Pancreas (tissue), 10 donors: ENCODE data around the gene NCDN. TPM values are rescaled to one million over a fixed set of nuclear protein-coding genes. Genes with fewer than 3 reads are reported as not detected.
"Not testable (repeated sequence)": the region's sequence is repeated elsewhere in the genome, so short reads cannot be mapped to it uniquely, and the experiment has no call there.

Experiments used
- ATAC-seq, 4 donors: fragments of 200-7000 bp; cut with Tn5 transposase; one replicate each; pipeline versions ENCODE4 v1.8.0 to v1.9.1; 2020; ENCODE audit warnings: mild to moderate bottlenecking in 4 of 4, moderate library complexity in 4 of 4
- DNase-seq, 6 donors: peaks; one replicate each; pipeline ENCODE4 v3.0.0-alpha.2; 2020
- FAIRE-seq: peaks from 2 replicates; lab custom pipeline; 2012; peaks lifted over from hg19 to GRCh38; lab: Jason Lieb, UNC
- H3K27ac ChIP-seq, 4 donors: fragments of 200-600 bp; sonication (generic); 1 replicate in 3 of 4; 2 replicates in 1 of 4; pipeline versions ENCODE4 v1.5.0 to v1.8.0; 2020
- H3K27me3 ChIP-seq, 4 donors: fragments of 200-600 bp; one replicate each; pipeline ENCODE4 v1.8.0; 2021
- H3K36me3 ChIP-seq, 3 donors: fragments of 200-600 bp; sonication (generic) in 1 of 3; one replicate each; pipeline versions ENCODE4 v1.5.0 to v1.8.0; 2020 to 2021
- H3K4me1 ChIP-seq, 3 donors: fragments of 200-600 bp; one replicate each; pipeline ENCODE4 v1.8.0; 2021
- H3K4me3 ChIP-seq, 4 donors: fragments of 200-600 bp; sonication (generic) in 2 of 4; one replicate each; pipeline versions ENCODE4 v1.5.0 to v1.8.0; 2020 to 2021
- H3K9me3 ChIP-seq, 4 donors: fragments of 200-600 bp; one replicate each; pipeline ENCODE4 v1.8.0; 2021
- CTCF ChIP-seq, 4 donors: fragments of 200-600 bp; sonication (generic) in 3 of 4; IDR thresholded peaks; one replicate each; pipeline versions ENCODE4 v1.5.0 to v1.8.0; 2021; ENCODE audit warnings: antibody characterized with exemption in 4 of 4
- WGBS, 2 donors: extraction: QIAGEN DNeasy Blood & Tissue Kit; methylation state at CpG; one replicate each; pipeline ENCODE4 v1.1.7; 2013; 5-methylcytosine and 5-hydroxymethylcytosine counted together
- intact Hi-C, 3 donors: fragments of 100-400 bp; cut with DNase I; formaldehyde crosslinking; loops; one replicate each; pipeline versions ENCODE4 v1.11.1 to v1.14.2; 2022
- polyA plus RNA-seq, 2 donors: library from polyadenylated mRNA; stranded (reverse); fragments of 200-250 nt; gene quantifications; one replicate each; pipeline ENCODE4 v1.2.3, GENCODE V29; 2013
- total RNA-seq, 6 donors: library from RNA; stranded (reverse); fragmentation: NEBNext Ultra II Directional in 4 of 6; extraction: Animal tissue kit (Norgen Biotek cat#: 25700) in 4 of 6; gene quantifications; one replicate each; pipeline versions ENCODE4 v1.2.1 to v1.2.4, GENCODE V29; 2021 to 2023
- donor health status: healthy with polysubstance abuse.
- donor health status: DM: no; HTN: no; CAD: no; lungs with moderate emphysema.
- donor health status: DM: no; HTN: no; CAD: no.
- donor health status: control.
- donor health status: control.
- donor health status: Bipolar disorder and iron deficiency.
- donor health status: DM: yes; HTN: yes; CAD: no.
- donor health status: DM: no; HTN: no; CAD: no.
- donor health status: DM: no; HTN: no; CAD: no.
- donor health status: DM: yes; HTN: yes; CAD: no.

The NCDN gene
- total and polyA plus RNA-seq, 8 donors = 4.4 to 12.8 (median 7.2) TPM

- no peak for ATAC-seq
- Histone ChIP-seq H3K36me3 (no peaks in the 10 kb centered on the region), H3K4me1 (no peaks in the 10 kb centered on the region), H3K4me3 (no peak overlapping the region), H3K27me3 (no peaks in the 10 kb centered on the region), H3K27ac (no peak overlapping the region), H3K9me3 (no peaks in the 10 kb centered on the region)
- FAIRE-seq = no peak
- no peak for TF ChIP-seq CTCF (IDR thresholded peaks at IDR 0.05)
- intact Hi-C loops = loop anchor here in 1 of 3 donors (10.0 kb wide), 1 partner anchor 149 kb away; no protein-coding TSS in a partner anchor
- WGBS, 2 donors = 79 to 82% methylated on average over 10 of the region's 10 CpGs
- no peak for DNase-seq
Observed at GRCh38 chr1:35576061-35576765, 18.6 kb downstream of the NCDN start.

GRCh38 chr1:35576766-35577070 is 19.1 kb downstream of the NCDN start:
- H3K9me3 ChIP-seq, FAIRE-seq, H3K36me3 ChIP-seq, ATAC-seq, H3K27ac ChIP-seq, H3K27me3 ChIP-seq, H3K4me1 ChIP-seq, DNase-seq: not testable (repeated sequence)
- intact Hi-C loops = loop anchor here in 1 of 3 donors (10.0 kb wide), 1 partner anchor 148 kb away; no protein-coding TSS in a partner anchor
- WGBS, 2 donors = 51 to 57% methylated on average over 37 of the region's 37 CpGs
- peak overlapping the region in 1 of 4 donors; percentile 45 for H3K4me3 ChIP-seq

- Histone ChIP-seq H3K4me3 (peak overlapping the region in 3 of 4 donors; percentile 13 to 45 (median 22)), H3K27ac (no peak overlapping the region), H3K27me3 (no peaks in the 10 kb centered on the region), H3K4me1 (no peaks in the 10 kb centered on the region), H3K9me3 (no peaks in the 10 kb centered on the region), H3K36me3 (no peaks in the 10 kb centered on the region)
- peak in 3 of 4 donors; percentile 25 to 68 (median 55) for ATAC-seq
- TF ChIP-seq CTCF (IDR thresholded peaks at IDR 0.05) = no peak
- 42 to 49% methylated on average over 69 to 70 of the region's 70 CpGs for WGBS, 2 donors
- intact Hi-C loops = loop anchor here in 1 of 3 donors (10.0 kb wide), 1 partner anchor 147 kb away; no protein-coding TSS in a partner anchor
- no peak for DNase-seq
- no peak for FAIRE-seq
Observed at GRCh38 chr1:35577071-35577998, 19.7 kb downstream of the NCDN start.

- Histone ChIP-seq H3K4me3 (no peak overlapping the region), H3K9me3 (no peaks in the 10 kb centered on the region), H3K27me3 (no peaks in the 10 kb centered on the region), H3K27ac (no peak overlapping the region), H3K36me3 (no peaks in the 10 kb centered on the region), H3K4me1 (no peaks in the 10 kb centered on the region)
- ATAC-seq (no peak), DNase-seq (no peak), FAIRE-seq (no peak)
- intact Hi-C loops = no loop called here
- TF ChIP-seq CTCF (IDR thresholded peaks at IDR 0.05) = no peak
- 64 to 73% methylated on average over 4 of the region's 4 CpGs for WGBS, 2 donors
Observed at GRCh38 chr1:35580949-35581388, 23.4 kb downstream of the NCDN start.

GRCh38 chr1:35581621-35582020 is 24.0 kb downstream of the NCDN start:
- H3K9me3 ChIP-seq, FAIRE-seq, H3K4me1 ChIP-seq, H3K36me3 ChIP-seq, H3K27me3 ChIP-seq, intact Hi-C loops, H3K4me3 ChIP-seq, ATAC-seq, H3K27ac ChIP-seq: not testable (repeated sequence)
- WGBS, 2 donors = 92 to 93% methylated on average over 9 of the region's 9 CpGs
- DNase-seq = peak in 1 of 6 donors; percentile 18
